NB4 (cell line): ENCODE measurements around the gene OR4B1.
"Not testable (repeated sequence)": the region's sequence is repeated elsewhere in the genome, so short reads cannot be mapped to it uniquely, and the experiment has no call there.

Experiments used
- DNase-seq: peaks from one replicate; pipeline ENCODE4 v3.0.0; 2010; ENCODE audit warnings: low read depth
- H3K4me3 ChIP-seq: one replicate; pipeline ENCODE4 v1.5.1; 2011; ENCODE audit warnings: mild to moderate bottlenecking, low read depth, low read length, moderate library complexity
- CTCF ChIP-seq: IDR thresholded peaks from one replicate; pipeline ENCODE4 v1.5.1; 2012; ENCODE audit warnings: low read depth, low read length
- MAX ChIP-seq: IDR thresholded peaks from 2 replicates; pipeline ENCODE4 v1.6.1; 2011; ENCODE audit warnings: low read depth, low read length
- MYC ChIP-seq: IDR thresholded peaks from 2 replicates; pipeline ENCODE4 v1.6.1; 2011; ENCODE audit warnings: low read depth, low read length
- POLR2A ChIP-seq: IDR thresholded peaks from 2 replicates; pipeline ENCODE4 v1.6.1; 2011; ENCODE audit warnings: mild to moderate bottlenecking; ENCODE audit not compliant: insufficient read length; ENCODE audit errors: extremely low read depth

OR4B1 gene

GRCh38 chr11:48172818-48173609 lies 43.6 kb upstream of the OR4B1 start:
- TF ChIP-seq MAX = no peak
- peak; percentile 98 for TF ChIP-seq CTCF
- DNase-seq = peak; percentile 63
- H3K4me3 ChIP-seq = no peak overlapping the region

- TF ChIP-seq MYC (no peak), MAX (no peak), POLR2A (no peak), CTCF (no peak)
- DNase-seq = no peak
- H3K4me3 ChIP-seq = no peak overlapping the region
Measured at GRCh38 chr11:48177661-48178060, 38.9 kb upstream of the OR4B1 start.

GRCh38 chr11:48180627-48181026 lies 36.0 kb upstream of the OR4B1 start:
- no peak for DNase-seq
- no peak overlapping the region for H3K4me3 ChIP-seq
- no peak for TF ChIP-seq MYC
- TF ChIP-seq POLR2A = no peak
- no peak for TF ChIP-seq MAX
- TF ChIP-seq CTCF = no peak

- TF ChIP-seq MYC = no peak
- TF ChIP-seq POLR2A = no peak
- no peak for TF ChIP-seq CTCF
- no peak for TF ChIP-seq MAX
- DNase-seq = no peak
Measured at GRCh38 chr11:48182860-48183526, 33.6 kb upstream of the OR4B1 start.

GRCh38 chr11:48184452-48184851 lies 32.2 kb upstream of the OR4B1 start:
- peak; percentile 15 for DNase-seq
- H3K4me3 ChIP-seq = no peak overlapping the region
- TF ChIP-seq MYC = no peak
- no peak for TF ChIP-seq POLR2A
- TF ChIP-seq CTCF = no peak
- TF ChIP-seq MAX = no peak

More at GRCh38 chr11:48182860-48183526, 33.6 kb upstream of the OR4B1 start:
- no peak overlapping the region for H3K4me3 ChIP-seq

GRCh38 chr11:48190906-48191654 lies 25.5 kb upstream of the OR4B1 start:
- H3K4me3 ChIP-seq, DNase-seq: not testable (repeated sequence)
